NCI-H146 treated with DMSO at 0.1 percent for 48 hours (cell line): ENCODE measurements around the gene LRRC4C.
A peak's percentile ranks its signal among the peaks of the same experiment; 100 is the strongest.

ENCODE experiments used
- DNase-seq: peaks from one replicate; lab custom pipeline; 2025; ENCODE audit not compliant: unreplicated experiment; lab: John Stamatoyannopoulos, UW

LRRC4C gene

GRCh38 chr11:40302669-40303068 is 1156.8 kb downstream of the LRRC4C start:
- DNase-seq, result no peak

GRCh38 chr11:40295466-40295865 is 1164.0 kb downstream of the LRRC4C start:
- no peak for DNase-seq

- no peak for DNase-seq
These were observed 1164.7 kb downstream of the LRRC4C start for GRCh38 chr11:40294741-40295140.

DNA sequence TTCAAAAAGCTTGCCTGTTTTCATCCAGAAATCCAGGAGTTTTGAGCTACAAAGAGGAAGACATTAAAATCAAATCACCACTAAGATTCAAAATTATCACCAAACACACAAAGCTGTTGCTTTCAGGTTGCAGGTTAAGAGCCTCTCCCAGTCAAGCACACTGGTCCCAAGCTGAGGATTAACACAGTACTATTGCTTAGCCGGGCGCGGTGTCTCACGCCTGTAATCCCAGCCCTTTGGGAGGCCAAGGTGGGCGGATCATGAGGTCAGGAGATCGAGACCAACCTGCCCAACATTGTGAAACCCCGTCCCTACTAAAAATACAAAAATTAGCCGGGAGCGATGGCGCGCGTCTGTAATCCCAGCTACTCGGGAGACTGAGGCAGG is 1165.1 kb downstream of the LRRC4C start:
- no peak for DNase-seq

DNA sequence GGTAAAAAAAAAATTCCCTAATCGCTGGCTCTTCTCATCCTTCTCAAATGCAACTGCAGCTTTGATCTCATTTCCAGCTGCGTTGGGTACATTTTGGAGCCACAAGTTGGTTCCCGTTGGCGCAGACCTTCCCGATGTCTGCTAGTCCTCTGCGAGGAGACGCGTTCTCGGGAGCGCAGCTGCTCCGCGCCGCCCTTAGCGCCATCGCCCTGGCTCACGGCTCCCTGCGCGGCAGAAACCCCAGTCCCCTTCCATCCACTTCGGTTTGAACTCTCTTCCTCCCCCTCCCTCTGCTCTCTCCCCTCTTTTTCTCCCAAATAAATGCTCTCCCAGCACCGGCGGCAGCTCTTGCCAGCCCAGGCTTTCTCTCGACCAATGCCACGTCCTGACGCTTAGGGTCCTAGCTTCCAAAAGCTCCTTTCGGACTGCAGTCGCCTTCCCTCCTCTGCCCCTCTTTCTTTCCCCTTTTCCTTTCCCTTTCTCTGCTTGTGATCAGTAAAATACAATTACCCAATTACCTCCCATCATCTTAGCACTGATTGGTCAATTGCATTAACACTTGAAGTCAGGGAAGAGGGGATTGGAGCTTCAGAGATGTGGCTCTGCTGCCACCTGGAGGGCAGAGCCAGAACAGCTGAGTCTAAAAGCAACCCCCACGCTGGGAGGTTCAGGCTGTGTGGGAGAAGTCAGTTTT is 1165.7 kb downstream of the LRRC4C start:
- peak; percentile 87 for DNase-seq

GRCh38 chr11:40292721-40293508 is 1166.5 kb downstream of the LRRC4C start:
- DNase-seq, result no peak

DNA sequence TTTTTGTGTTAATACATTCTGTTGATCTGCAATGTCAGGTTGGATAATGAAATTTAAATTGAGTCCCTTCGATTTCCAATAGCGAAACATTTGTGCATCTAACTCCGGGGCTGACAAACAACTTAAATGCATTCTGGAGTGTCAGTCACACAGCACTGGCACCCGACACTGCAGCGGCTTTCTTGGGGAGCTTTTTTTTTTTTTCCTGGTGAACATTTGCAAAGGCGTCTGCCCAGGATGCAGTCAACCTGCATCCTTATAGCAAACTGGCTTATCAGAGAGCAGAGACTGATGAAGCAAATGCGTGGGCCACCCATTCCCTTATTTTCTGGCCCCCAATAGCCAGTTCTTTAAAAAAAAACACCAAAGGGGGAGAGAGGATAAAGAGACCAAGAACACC is 1167.7 kb downstream of the LRRC4C start:
- DNase-seq, result no peak

- DNase-seq, result no peak
These were observed 1168.1 kb downstream of the LRRC4C start for GRCh38 chr11:40291329-40291728.

GRCh38 chr11:40290171-40290631 is 1169.3 kb downstream of the LRRC4C start:
- DNase-seq, result no peak

DNA sequence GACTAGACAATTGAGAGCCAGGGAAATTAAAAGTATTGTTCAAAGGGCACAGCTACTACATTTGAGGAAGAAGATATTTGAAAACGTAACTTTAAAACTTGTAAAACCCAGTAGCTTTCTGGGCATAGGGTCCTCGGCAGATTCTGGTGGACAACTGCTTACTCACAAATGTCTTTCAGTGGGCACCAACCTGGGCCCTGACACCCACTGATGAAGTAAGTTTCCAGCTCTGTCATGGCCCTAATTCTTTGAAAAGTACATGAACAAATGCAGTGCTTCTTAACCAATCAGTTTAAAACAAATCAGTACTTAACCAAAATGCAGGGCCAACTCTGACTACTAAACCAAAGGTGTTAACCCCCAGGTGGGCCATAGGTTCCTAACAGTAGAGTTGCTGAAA is 1170.1 kb downstream of the LRRC4C start:
- no peak for DNase-seq

DNA sequence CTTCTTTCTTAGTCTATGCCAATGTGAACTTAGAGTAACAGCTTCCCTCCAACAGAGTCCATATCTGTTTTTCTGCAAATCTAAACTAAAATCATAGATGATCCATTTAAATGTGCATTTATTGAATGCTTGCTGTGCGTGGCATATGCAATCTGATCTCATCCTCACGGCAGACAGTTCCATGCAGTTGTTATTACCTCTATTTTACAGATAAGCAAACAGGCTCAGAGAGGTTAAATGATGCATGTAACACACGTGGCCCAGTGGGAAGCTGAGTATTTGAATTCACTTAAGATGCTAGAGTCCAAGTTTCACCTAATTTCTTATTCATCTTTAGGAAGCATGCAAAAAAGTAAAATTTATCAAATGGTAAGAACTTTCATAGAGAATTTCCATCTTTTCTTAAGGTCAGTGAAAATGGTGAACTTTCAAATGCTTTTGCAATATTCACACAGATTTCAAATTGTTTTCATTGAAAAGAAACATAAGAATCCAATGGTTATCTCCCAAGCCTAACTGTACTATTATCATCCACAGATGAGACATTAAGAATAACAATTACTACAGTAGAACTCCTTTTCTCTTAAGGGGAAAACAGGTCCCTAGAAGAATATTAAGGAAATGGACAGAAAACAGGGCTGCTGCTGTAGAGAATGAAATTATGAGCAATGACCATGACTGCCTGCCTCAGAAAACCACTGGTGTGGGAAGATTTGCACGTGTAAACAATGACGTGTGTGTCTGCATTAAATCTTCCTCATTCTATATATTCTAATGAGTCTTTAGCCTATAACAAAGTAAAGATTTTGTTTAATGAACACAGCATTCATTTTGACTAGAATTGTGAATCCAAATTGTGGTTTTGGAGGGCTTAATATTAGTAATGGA is 1171.3 kb downstream of the LRRC4C start:
- no peak for DNase-seq

DNA sequence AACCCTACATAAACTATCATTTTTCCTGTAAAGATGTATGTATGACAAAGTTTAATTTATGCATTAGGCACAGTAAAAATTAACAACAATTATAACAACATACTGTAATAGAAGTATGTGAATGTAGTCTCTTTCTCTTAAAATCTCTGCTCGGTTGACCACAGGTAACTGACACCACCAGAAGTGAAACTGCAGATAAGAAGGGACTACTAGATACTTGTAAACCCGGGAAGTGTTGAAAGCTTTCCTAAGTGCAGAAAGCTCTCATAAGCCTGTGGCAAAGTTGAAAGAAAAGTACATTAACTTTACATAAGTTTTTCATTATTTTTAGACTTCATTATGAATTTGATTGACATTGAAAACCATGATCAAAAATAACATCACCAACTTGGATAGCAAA is 1173.3 kb downstream of the LRRC4C start:
- no peak for DNase-seq

DNA sequence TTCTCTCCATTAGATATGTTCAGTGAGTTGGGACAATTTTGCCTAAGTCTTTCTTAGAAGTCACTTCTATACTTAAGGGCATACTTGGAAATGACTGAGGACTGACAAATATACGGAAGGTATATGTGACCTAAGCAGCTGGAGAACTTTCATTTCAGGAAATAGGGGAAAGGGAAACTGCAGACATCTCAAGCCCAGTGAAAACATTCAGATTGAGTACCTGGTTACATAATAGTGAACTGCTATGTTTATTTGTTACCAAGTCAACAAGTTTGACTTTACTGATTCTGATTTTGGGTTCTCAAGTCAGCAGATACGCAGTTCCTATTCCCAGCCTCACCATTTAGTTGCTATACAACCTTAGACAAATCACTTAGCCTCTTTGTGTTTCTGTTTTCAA is 1173.9 kb downstream of the LRRC4C start:
- no peak for DNase-seq

GRCh38 chr11:40281052-40281580 is 1178.3 kb downstream of the LRRC4C start:
- DNase-seq, result no peak

GRCh38 chr11:40280159-40281051 is 1179.0 kb downstream of the LRRC4C start:
- DNase-seq, result no peak

GRCh38 chr11:40276960-40277359 is 1182.5 kb downstream of the LRRC4C start:
- no peak for DNase-seq

DNA sequence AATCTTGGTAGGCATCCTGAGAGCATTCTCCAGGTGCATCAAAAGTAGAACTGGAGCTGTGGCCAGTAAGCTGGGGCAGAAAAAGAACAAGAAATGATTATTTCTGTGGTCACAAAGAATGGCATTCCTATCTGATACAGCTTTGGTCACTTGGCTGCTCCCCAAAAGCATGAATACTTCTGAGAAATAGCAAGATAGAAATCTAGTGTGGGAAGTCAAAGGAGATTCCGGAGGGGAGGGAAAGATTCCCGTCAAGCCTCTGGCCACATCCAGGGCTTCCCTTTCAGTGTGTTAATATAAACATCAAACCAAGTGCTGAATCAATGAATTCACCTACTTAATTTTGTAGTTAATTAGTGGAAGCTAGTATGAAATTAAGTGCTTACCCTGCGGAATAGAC is 1185.4 kb downstream of the LRRC4C start:
- no peak for DNase-seq

GRCh38 chr11:40273192-40273732 is 1186.2 kb downstream of the LRRC4C start:
- peak; percentile 38 for DNase-seq

- DNase-seq, result no peak
These were observed 1188.1 kb downstream of the LRRC4C start for GRCh38 chr11:40271361-40271760.

- no peak for DNase-seq
These were observed 1189.6 kb downstream of the LRRC4C start for GRCh38 chr11:40269865-40270264.
